Measurements from ENCODE around the gene B3GNT7.

B3GNT7 gene

GRCh38 chr2:231392431-231393148 lies 2.9 kb upstream of the B3GNT7 start:
- no peaks in the 10 kb centered on the region for H3K9me2 ChIP-seq (replicated peaks; ENCODE audit: low read depth, low read length)
- peak overlapping the region; percentile 83 for H3K9ac ChIP-seq (ENCODE audit: low read depth, low read length, poor library complexity, severe bottlenecking)
- no peaks in the 10 kb centered on the region for H3K36me3 ChIP-seq (ENCODE audit: insufficient read depth, low read length)
- H4K20me1 ChIP-seq (ENCODE audit: insufficient read depth, low read length, poor library complexity, severe bottlenecking) = no peaks in the 10 kb centered on the region
- TF ChIP-seq CTCF (conservative IDR thresholded peaks at IDR 0.05; ENCODE audit: low read length) = no peak
- no peak for TF ChIP-seq EZH2phosphoT487 (IDR thresholded peaks at IDR 0.05; ENCODE audit: borderline replicate concordance)
- peak overlapping the region; percentile 71 for H3K4me3 ChIP-seq (ENCODE audit: low read length, poor library complexity, severe bottlenecking)
- H3K4me1 ChIP-seq (ENCODE audit: insufficient read depth, low read length, poor library complexity, severe bottlenecking) = peaks cover 66% of the 10 kb centered on the region
- no peaks in the 10 kb centered on the region for H3K27me3 ChIP-seq (ENCODE audit: insufficient read depth, low read length, poor library complexity, severe bottlenecking)
- peak overlapping the region; percentile 83 for H3K4me2 ChIP-seq (ENCODE audit: low read depth, low read length, poor library complexity, severe bottlenecking)
- no peaks in the 10 kb centered on the region for H3F3A ChIP-seq (ENCODE audit: low read depth)
- no peaks in the 10 kb centered on the region for H3K9me3 ChIP-seq (ENCODE audit: insufficient read depth, low read depth, low read length)
- no peak overlapping the region for H2AFZ ChIP-seq (ENCODE audit: low read length)
- peaks cover 3% of the 10 kb centered on the region; the same call in 1 of the 2 replicates for H3K79me2 ChIP-seq (ENCODE audit: insufficient read depth, low read length)

DNA sequence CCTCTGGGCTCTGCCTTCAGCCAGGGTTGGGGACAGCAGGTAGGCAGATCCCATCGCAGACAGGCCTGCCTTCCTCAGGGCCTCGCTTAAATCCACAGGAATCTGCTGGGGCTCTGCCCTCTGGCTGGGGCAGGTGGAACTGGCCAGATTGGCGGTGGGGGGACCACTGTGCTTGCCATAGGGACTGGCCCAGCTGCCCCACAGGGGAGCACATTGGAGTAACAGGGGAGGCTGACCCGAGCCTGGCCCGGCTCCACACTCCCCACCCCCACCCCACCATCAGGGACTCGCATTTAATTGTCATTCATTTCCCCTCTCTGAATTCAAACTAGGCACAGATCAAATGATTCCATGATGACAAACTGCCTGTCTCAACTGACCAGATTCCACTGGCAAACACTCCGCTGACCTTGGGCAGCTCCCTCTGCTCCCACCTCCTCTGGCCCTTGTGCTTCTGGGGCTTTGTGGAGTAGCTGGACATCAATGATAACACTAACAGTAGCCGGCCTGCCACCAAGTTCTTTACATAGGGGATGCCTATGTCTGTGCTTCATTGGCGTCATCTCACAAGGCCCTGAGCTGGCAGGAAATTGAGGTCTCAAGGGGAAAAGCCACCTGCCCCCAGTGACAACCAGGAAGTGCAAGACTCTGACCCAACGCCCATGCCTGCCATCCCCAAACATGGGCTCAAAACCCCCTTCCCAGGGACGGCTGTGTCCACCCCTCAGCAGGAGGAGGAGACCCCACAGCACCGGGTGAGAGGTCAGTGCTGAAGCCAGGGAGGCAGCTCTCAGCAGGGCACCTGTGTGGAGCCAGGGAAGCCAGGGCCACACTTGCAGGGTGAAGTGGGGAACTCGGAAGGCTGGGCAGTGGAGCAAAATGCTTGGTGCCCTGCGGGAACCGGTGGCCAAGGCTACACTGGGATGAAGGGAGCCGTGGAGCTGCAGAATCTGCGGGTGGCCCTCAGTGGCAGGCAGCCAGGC lies 2.1 kb upstream of the B3GNT7 start:
- Histone ChIP-seq H2AFZ (ENCODE audit: low read length) (peak overlapping the region; percentile 32; the same call in 1 of the 2 replicates), H3K79me2 (ENCODE audit: insufficient read depth, low read length) (peaks cover 3% of the 10 kb centered on the region; the same call in 1 of the 2 replicates), H3K4me1 (ENCODE audit: insufficient read depth, low read length, poor library complexity, severe bottlenecking) (peaks cover 62% of the 10 kb centered on the region), H3K4me3 (ENCODE audit: low read length, poor library complexity, severe bottlenecking) (peak overlapping the region; percentile 71), H3K9me2 (replicated peaks; ENCODE audit: low read depth, low read length) (no peaks in the 10 kb centered on the region), H3K36me3 (ENCODE audit: insufficient read depth, low read length) (no peaks in the 10 kb centered on the region), H3K27me3 (ENCODE audit: insufficient read depth, low read length, poor library complexity, severe bottlenecking) (no peaks in the 10 kb centered on the region), H3K4me2 (ENCODE audit: low read depth, low read length, poor library complexity, severe bottlenecking) (peak overlapping the region; percentile 83), H3K9me3 (ENCODE audit: insufficient read depth, low read depth, low read length) (no peaks in the 10 kb centered on the region), H3K9ac (ENCODE audit: low read depth, low read length, poor library complexity, severe bottlenecking) (peak overlapping the region; percentile 83), H4K20me1 (ENCODE audit: insufficient read depth, low read length, poor library complexity, severe bottlenecking) (no peaks in the 10 kb centered on the region), H3F3A (ENCODE audit: low read depth) (no peaks in the 10 kb centered on the region)
- TF ChIP-seq EZH2phosphoT487 (IDR thresholded peaks at IDR 0.05; ENCODE audit: borderline replicate concordance) = no peak
- TF ChIP-seq CTCF (conservative IDR thresholded peaks at IDR 0.05; ENCODE audit: low read length) = peak; percentile 52

GRCh38 chr2:231394211-231395141 lies 1.0 kb upstream of the B3GNT7 start:
- H3K27me3 ChIP-seq (ENCODE audit: insufficient read depth, low read length, poor library complexity, severe bottlenecking) = no peaks in the 10 kb centered on the region
- no peaks in the 10 kb centered on the region for H4K20me1 ChIP-seq (ENCODE audit: insufficient read depth, low read length, poor library complexity, severe bottlenecking)
- peak overlapping the region; percentile 83 for H3K9ac ChIP-seq (ENCODE audit: low read depth, low read length, poor library complexity, severe bottlenecking)
- no peaks in the 10 kb centered on the region for H3K9me3 ChIP-seq (ENCODE audit: insufficient read depth, low read depth, low read length)
- H3K4me1 ChIP-seq (ENCODE audit: insufficient read depth, low read length, poor library complexity, severe bottlenecking) = peaks cover 54% of the 10 kb centered on the region
- no peak overlapping the region for H2AFZ ChIP-seq (ENCODE audit: low read length)
- no peak for TF ChIP-seq EZH2phosphoT487 (IDR thresholded peaks at IDR 0.05; ENCODE audit: borderline replicate concordance)
- peak; percentile 44 for TF ChIP-seq CTCF (conservative IDR thresholded peaks at IDR 0.05; ENCODE audit: low read length)
- no peaks in the 10 kb centered on the region for H3K36me3 ChIP-seq (ENCODE audit: insufficient read depth, low read length)
- H3F3A ChIP-seq (ENCODE audit: low read depth) = no peaks in the 10 kb centered on the region
- peak overlapping the region; percentile 83 for H3K4me2 ChIP-seq (ENCODE audit: low read depth, low read length, poor library complexity, severe bottlenecking)
- H3K4me3 ChIP-seq (ENCODE audit: low read length, poor library complexity, severe bottlenecking) = peak overlapping the region; percentile 71
- H3K9me2 ChIP-seq (replicated peaks; ENCODE audit: low read depth, low read length) = no peaks in the 10 kb centered on the region
- peaks cover 3% of the 10 kb centered on the region; the same call in 1 of the 2 replicates for H3K79me2 ChIP-seq (ENCODE audit: insufficient read depth, low read length)

All from Loucy (cell line).